Left lung (tissue), 10 donors: ENCODE measurements around the gene DTL. TPM values are rescaled to one million over a fixed set of nuclear protein-coding genes. Genes with fewer than 3 reads are reported as not detected.
A peak's percentile ranks its signal among the peaks of the same experiment; 100 is the strongest.

ENCODE experiments used
- ATAC-seq: fragments of 200-7000 bp; cut with Tn5 transposase; one replicate; pipeline ENCODE4 v1.9.1; 2020; ENCODE audit warnings: moderate library complexity
- DNase-seq, 4 donors: peaks; one replicate each; pipeline ENCODE4 v3.0.0-alpha.2; 2013 to 2020
- H3K27ac ChIP-seq, 2 donors: fragments of 200-600 bp; sonication (generic) in 1 of 2; one replicate each; pipeline versions ENCODE4 v1.5.0 to v1.8.0; 2020 to 2021
- H3K27me3 ChIP-seq, 2 donors: fragments of 200-600 bp; sonication (generic) in 1 of 2; one replicate each; pipeline versions ENCODE4 v1.5.0 to v1.8.0; 2020 to 2021
- H3K36me3 ChIP-seq, 2 donors: fragments of 200-600 bp; sonication (generic) in 1 of 2; one replicate each; pipeline versions ENCODE4 v1.5.0 to v1.8.0; 2020 to 2021
- H3K4me1 ChIP-seq, 2 donors: fragments of 200-600 bp; one replicate each; pipeline ENCODE4 v1.8.0; 2021
- H3K4me3 ChIP-seq, 2 donors: fragments of 200-600 bp; sonication (generic) in 1 of 2; one replicate each; pipeline versions ENCODE4 v1.5.0 to v1.8.0; 2020 to 2021; ENCODE audit warnings: mild to moderate bottlenecking in 1 of 2
- H3K9me3 ChIP-seq, 2 donors: fragments of 200-600 bp; sonication (generic) in 1 of 2; one replicate each; pipeline versions ENCODE4 v1.5.0 to v1.8.0; 2020 to 2021
- CTCF ChIP-seq, 2 donors: fragments of 200-600 bp; sonication (generic) in 1 of 2; IDR thresholded peaks; one replicate each; pipeline versions ENCODE4 v1.5.0 to v1.8.0; 2021; ENCODE audit warnings: antibody characterized with exemption in 2 of 2
- intact Hi-C, 2 donors: fragments of 100-400 bp; cut with DNase I; formaldehyde crosslinking; loops; one replicate each; pipeline versions ENCODE4 v1.11.2 to v1.14.2; 2022
- polyA plus RNA-seq, 6 donors: library from polyadenylated mRNA; unstranded; fragments of 120-200 nt; gene quantifications; one replicate each; pipeline ENCODE4 v1.2.1, GENCODE V29; 2013; ENCODE audit not compliant: insufficient read length in 6 of 6
- total RNA-seq, 2 donors: library from RNA; stranded (reverse); fragmentation: NEBNext Ultra II Directional; extraction: Animal tissue kit (Norgen Biotek cat#: 25700); gene quantifications; one replicate each; pipeline ENCODE4 v1.2.1, GENCODE V29; 2021
- donor health status: DM: no; HTN: yes; CAD: no.
- donor health status: DM: no; HTN: no; CAD: no.

Gene DTL
- total and polyA plus RNA-seq, 8 donors: 8.7 to 38.3 (median 28.2) TPM

- intact Hi-C loops: no loop called here
- Histone ChIP-seq H3K27ac (peak overlapping the region in 1 of 2 donors; percentile 34), H3K4me3 (no peak overlapping the region), H3K27me3 (no peaks in the 10 kb centered on the region), H3K9me3 (no peaks in the 10 kb centered on the region), H3K4me1 (peaks cover 5 to 19% of the 10 kb centered on the region in 2 donors), H3K36me3 (no peaks in the 10 kb centered on the region)
- TF ChIP-seq CTCF (IDR thresholded peaks at IDR 0.05): no peak
- ATAC-seq (no peak), DNase-seq (no peak)
Measured at GRCh38 chr1:212108981-212109380, 73.4 kb downstream of the DTL start.

GRCh38 chr1:212109728-212110127 is 74.2 kb downstream of the DTL start:
- intact Hi-C loops: no loop called here
- Histone ChIP-seq H3K36me3 (no peaks in the 10 kb centered on the region), H3K4me1 (peaks cover 5 to 19% of the 10 kb centered on the region in 2 donors), H3K9me3 (no peaks in the 10 kb centered on the region), H3K4me3 (no peak overlapping the region), H3K27me3 (no peaks in the 10 kb centered on the region), H3K27ac (peak overlapping the region in 1 of 2 donors; percentile 34)
- ATAC-seq (no peak), DNase-seq (no peak)
- TF ChIP-seq CTCF (IDR thresholded peaks at IDR 0.05): no peak

GRCh38 chr1:212110617-212111016 is 75.1 kb downstream of the DTL start:
- Histone ChIP-seq H3K4me1 (peaks cover 0 to 19% of the 10 kb centered on the region in 2 donors), H3K27ac (peak overlapping the region in 1 of 2 donors; percentile 34), H3K9me3 (no peaks in the 10 kb centered on the region), H3K36me3 (no peaks in the 10 kb centered on the region), H3K27me3 (no peaks in the 10 kb centered on the region), H3K4me3 (no peak overlapping the region)
- intact Hi-C loops: no loop called here
- DNase-seq: peak in 2 of 4 donors; percentile 83 to 91
- TF ChIP-seq CTCF (IDR thresholded peaks at IDR 0.05): no peak
- ATAC-seq: peak; percentile 47

- no peak overlapping the region for H3K27ac ChIP-seq
- no peaks in the 10 kb centered on the region for H3K9me3 ChIP-seq
- no peaks in the 10 kb centered on the region for H3K27me3 ChIP-seq
- ATAC-seq (no peak), DNase-seq (no peak)
- intact Hi-C loops: no loop called here
- H3K36me3 ChIP-seq: no peaks in the 10 kb centered on the region
- TF ChIP-seq CTCF (IDR thresholded peaks at IDR 0.05): no peak
- H3K4me1 ChIP-seq: peaks cover 0 to 19% of the 10 kb centered on the region in 2 donors
- no peak overlapping the region for H3K4me3 ChIP-seq
Measured at GRCh38 chr1:212111536-212111935, 76.0 kb downstream of the DTL start.

- ATAC-seq: no peak
- no peak overlapping the region for H3K27ac ChIP-seq
Measured at GRCh38 chr1:212113706-212114105, 78.2 kb downstream of the DTL start.

More at GRCh38 chr1:212113706-212114105, 78.2 kb downstream of the DTL start:
- Histone ChIP-seq H3K4me1 (peaks cover 0 to 19% of the 10 kb centered on the region in 2 donors), H3K9me3 (no peaks in the 10 kb centered on the region), H3K27me3 (no peaks in the 10 kb centered on the region), H3K36me3 (no peaks in the 10 kb centered on the region), H3K4me3 (no peak overlapping the region)
- no peak for DNase-seq
- no peak for TF ChIP-seq CTCF (IDR thresholded peaks at IDR 0.05)
- intact Hi-C loops: no loop called here
